ENCODE data around the gene PDZD2. TPM values are rescaled to one million over a fixed set of nuclear protein-coding genes. Genes with fewer than 3 reads are reported as not detected.

PDZD2 gene
- total RNA-seq, 1 experiment from 2014 or later = 2.1 TPM

DNA sequence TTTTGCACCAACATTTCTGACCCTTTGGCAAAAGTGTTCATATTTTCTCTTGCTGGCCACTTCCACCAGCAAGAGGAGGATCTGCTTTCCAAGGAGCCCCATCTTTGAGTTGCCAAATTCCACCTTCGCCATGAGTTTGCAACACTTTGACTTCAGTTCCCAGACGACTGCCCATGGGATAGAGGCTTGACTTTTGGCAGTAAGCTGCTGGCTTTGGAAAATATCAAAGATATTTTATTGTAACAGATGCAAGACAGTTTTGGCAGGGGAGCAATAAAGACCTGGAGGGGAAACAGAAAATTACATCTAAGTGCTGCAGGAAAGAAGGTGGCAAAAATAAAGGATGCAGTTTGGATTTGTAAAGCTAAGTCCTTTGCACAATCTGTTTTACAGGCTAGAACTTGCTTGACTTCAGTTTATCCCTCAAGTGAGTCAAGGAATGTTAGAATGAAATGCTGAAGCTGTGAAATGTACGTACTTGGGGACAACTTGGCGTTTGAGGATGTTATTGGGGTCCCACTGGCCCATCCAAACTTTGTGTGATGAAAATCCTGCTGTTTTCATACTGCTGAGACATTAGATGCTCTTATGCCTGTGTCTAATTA is 302.3 kb downstream of the PDZD2 start:
- no peak for DNase-seq
- Histone ChIP-seq H3K4me3 (ENCODE audit: insufficient read depth, low read depth, low read length) (no peak overlapping the region), H3K27me3 (ENCODE audit: control insufficient read depth, insufficient read depth, low read length) (no peaks in the 10 kb centered on the region), H3K36me3 (replicated peaks; ENCODE audit: control insufficient read depth, insufficient read depth, low read length) (no peaks in the 10 kb centered on the region)

DNA sequence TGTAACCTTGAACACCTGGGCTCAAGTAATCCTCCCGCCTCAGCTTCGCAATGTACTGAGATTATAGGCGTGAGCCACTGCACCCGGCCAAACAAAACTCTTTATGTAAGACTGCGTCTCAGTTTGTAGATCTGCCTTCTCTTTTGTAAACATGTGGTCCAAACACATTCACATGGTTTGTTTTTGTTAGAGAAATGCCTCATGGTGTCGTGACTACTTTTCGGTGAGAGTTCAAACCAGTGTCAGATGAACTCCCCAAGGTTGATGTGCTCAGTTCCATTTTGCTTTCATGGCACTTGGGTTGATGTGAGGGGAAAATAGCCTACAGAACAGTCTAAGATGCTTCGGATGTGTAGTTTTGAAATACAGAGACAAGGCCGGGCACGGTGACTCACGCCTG is 303.6 kb downstream of the PDZD2 start:
- Histone ChIP-seq H3K27me3 (ENCODE audit: control insufficient read depth, insufficient read depth, low read length) (no peaks in the 10 kb centered on the region), H3K4me3 (ENCODE audit: insufficient read depth, low read depth, low read length) (no peak overlapping the region)
- no peak for DNase-seq

DNA sequence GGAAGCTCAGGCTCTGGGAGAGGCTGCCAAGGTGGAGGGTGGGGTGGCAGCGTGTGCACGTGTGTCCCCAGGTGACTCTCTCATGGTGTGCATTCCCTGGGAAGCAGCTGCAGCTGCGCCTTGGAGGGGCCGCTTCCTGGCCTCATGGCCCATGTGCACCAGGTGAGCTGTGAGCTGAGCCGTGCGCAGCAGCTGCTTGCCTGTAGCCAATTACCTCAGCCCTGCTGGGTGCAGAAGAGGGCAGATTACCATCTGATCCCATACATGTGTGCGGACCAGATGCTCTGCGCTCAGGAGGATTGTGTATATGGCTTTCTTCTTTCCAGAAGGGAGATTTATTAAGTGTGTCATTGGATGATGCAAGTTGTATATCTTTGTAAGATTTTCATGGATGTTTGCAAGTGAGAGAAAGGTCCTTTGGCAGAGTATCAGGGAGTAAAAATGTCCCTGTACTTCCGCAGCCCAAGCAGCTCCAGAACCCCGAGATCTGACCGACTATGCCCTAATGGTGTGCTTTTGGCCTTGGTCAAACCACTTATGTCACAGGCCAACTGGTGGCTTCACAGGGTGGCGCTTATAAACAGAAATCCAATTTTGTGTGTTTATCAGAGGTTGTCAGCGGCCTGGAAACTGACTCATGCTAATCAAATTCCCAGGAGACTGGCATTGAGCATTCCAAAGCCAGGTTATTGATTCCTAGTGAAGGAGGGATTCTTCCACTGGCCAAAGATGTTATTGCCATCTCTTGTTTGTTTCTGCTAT is 305.9 kb downstream of the PDZD2 start:
- no peaks in the 10 kb centered on the region for H3K27me3 ChIP-seq (ENCODE audit: control insufficient read depth, insufficient read depth, low read length)
- no peaks in the 10 kb centered on the region for H3K36me3 ChIP-seq (replicated peaks; ENCODE audit: control insufficient read depth, insufficient read depth, low read length)
- no peak overlapping the region for H3K4me3 ChIP-seq (ENCODE audit: insufficient read depth, low read depth, low read length)
- no peak for DNase-seq

More for the DNA sequence above, 303.6 kb downstream of the PDZD2 start:
- H3K36me3 ChIP-seq (replicated peaks; ENCODE audit: control insufficient read depth, insufficient read depth, low read length) = no peaks in the 10 kb centered on the region

DNA sequence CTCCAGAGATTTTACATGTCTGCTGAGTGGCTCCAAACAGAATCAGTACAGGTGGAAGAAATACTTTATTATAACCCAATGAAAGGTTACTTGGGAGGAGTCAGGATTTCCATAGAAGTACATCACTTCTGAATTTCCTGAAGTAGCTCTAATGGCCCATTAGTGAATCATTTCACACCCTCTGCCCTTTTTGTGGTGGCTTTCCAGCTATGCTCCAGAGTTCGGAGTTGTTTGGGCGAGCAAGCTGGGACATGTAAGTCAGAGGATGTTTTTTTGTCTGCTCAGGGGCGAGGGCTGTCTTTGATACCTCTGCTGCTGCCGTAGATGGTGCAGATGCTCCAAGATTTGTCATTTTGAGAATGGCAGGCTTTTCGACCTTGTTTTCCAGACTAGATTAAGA is 309.1 kb downstream of the PDZD2 start:
- H3K36me3 ChIP-seq (replicated peaks; ENCODE audit: control insufficient read depth, insufficient read depth, low read length) = no peaks in the 10 kb centered on the region
- H3K27me3 ChIP-seq (ENCODE audit: control insufficient read depth, insufficient read depth, low read length) = no peaks in the 10 kb centered on the region
- H3K4me3 ChIP-seq (ENCODE audit: insufficient read depth, low read depth, low read length) = no peak overlapping the region
- no peak for DNase-seq

DNA sequence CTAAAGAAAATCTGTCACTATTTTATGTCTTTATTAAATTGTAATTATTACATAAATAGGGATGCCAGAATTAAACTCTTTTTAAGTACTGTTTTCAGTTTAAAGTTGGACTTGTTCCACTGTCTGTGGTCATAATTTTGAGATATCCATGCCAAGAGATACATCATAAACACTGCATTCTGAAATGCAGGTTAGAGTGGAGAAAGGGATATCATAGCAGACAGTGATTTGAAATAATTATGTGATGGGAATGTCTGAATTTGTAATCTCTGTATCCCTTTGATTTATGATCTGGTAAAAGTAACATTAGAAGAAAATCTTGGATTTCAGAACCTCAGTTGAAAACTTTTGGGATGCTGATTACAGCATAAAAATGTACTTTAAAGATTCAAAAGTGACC is 313.1 kb downstream of the PDZD2 start:
- no peaks in the 10 kb centered on the region for H3K36me3 ChIP-seq (replicated peaks; ENCODE audit: control insufficient read depth, insufficient read depth, low read length)
- H3K27me3 ChIP-seq (ENCODE audit: control insufficient read depth, insufficient read depth, low read length) = no peaks in the 10 kb centered on the region
- DNase-seq = no peak
- H3K4me3 ChIP-seq (ENCODE audit: insufficient read depth, low read depth, low read length) = no peak overlapping the region

DNA sequence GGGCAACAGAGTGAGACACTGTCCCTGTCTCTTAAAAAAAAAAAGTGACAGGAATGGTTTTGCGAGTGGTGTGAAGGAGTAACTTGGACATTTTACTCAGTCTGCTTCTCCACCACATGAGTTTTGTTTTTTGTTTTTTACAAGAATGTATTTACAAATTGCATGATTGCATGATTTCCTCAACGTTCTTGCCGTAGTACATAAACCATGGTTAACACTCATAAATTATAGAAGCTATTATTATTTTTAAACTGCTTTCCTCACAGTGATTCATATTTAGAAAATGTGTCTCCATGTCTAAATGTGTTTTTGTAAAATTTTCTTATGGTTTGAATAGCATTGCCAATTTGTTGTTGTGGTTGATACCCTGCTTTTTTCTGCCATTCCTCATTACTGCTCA is 315.2 kb downstream of the PDZD2 start:
- no peak for DNase-seq
- Histone ChIP-seq H3K4me3 (ENCODE audit: insufficient read depth, low read depth, low read length) (no peak overlapping the region), H3K27me3 (ENCODE audit: control insufficient read depth, insufficient read depth, low read length) (no peaks in the 10 kb centered on the region), H3K36me3 (replicated peaks; ENCODE audit: control insufficient read depth, insufficient read depth, low read length) (no peaks in the 10 kb centered on the region)

DNA sequence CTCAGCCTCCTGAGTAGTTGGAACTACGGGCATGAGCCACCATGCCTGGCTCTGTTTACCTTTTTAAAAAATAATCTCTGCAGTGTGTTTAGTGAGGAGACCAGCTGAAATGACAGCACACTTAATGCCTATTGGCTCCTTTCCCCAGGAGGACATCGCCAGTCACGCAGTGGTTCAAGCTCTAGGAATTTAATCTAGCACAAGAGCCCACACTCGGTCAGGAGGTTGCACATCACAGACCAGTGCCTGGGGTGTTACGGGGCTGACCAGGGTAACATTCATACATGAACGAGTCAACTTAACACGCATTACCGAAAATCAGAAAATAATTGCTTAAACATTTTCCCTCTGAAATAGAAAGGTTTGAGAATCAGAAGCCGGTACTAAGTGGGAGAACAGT is 318.2 kb downstream of the PDZD2 start:
- no peak overlapping the region for H3K4me3 ChIP-seq (ENCODE audit: insufficient read depth, low read depth, low read length)
- DNase-seq = no peak
- H3K36me3 ChIP-seq (replicated peaks; ENCODE audit: control insufficient read depth, insufficient read depth, low read length) = no peaks in the 10 kb centered on the region
- H3K27me3 ChIP-seq (ENCODE audit: control insufficient read depth, insufficient read depth, low read length) = no peaks in the 10 kb centered on the region

DNA sequence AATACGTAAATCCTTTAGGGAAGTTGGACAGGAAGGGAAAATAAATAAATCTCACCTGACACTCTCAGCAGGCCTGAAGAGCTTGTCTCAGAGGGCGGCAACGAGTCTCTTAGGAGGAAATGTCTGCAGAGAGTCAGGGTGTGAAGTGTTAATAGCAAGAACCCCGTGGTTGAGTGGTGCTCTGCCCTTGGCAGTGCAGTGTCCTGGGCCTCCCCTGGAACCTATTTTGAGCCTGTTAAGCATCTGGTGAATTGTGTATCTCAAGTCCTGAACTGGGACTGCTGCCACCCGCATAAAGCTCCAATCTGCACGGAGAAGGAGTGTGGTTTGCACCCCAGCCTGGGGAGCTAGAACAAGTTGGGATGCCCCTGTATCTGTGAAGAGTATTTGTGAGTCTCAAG is 323.4 kb downstream of the PDZD2 start:
- no peaks in the 10 kb centered on the region for H3K36me3 ChIP-seq (replicated peaks; ENCODE audit: control insufficient read depth, insufficient read depth, low read length)
- DNase-seq = no peak
- no peak overlapping the region for H3K4me3 ChIP-seq (ENCODE audit: insufficient read depth, low read depth, low read length)
- no peaks in the 10 kb centered on the region for H3K27me3 ChIP-seq (ENCODE audit: control insufficient read depth, insufficient read depth, low read length)

DNA sequence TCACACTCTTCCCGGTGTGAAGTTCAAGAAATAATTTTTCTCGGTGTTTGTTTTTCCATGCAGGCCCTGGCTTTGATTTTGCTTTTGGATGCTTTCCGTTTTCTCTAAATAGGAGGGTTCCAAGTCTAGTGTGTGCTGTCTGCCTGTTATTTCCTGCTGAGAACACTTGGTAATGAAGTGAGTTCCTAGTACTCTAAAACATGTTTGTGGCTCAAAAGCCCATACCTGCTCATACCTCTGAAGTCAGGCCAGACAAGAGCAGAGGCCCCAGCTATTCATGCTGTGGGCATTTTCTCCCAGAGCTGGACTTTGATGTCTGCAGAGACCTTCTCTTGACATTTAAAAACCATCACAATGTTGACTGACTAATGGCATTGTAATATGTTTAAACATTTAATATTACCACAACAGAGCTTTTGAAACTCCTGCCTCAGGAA is 324.0 kb downstream of the PDZD2 start:
- H3K27me3 ChIP-seq (ENCODE audit: control insufficient read depth, insufficient read depth, low read length) = no peaks in the 10 kb centered on the region
- no peak for DNase-seq
- H3K36me3 ChIP-seq (replicated peaks; ENCODE audit: control insufficient read depth, insufficient read depth, low read length) = no peaks in the 10 kb centered on the region; the same call in 1 of the 2 replicates
- H3K4me3 ChIP-seq (ENCODE audit: insufficient read depth, low read depth, low read length) = no peak overlapping the region

DNA sequence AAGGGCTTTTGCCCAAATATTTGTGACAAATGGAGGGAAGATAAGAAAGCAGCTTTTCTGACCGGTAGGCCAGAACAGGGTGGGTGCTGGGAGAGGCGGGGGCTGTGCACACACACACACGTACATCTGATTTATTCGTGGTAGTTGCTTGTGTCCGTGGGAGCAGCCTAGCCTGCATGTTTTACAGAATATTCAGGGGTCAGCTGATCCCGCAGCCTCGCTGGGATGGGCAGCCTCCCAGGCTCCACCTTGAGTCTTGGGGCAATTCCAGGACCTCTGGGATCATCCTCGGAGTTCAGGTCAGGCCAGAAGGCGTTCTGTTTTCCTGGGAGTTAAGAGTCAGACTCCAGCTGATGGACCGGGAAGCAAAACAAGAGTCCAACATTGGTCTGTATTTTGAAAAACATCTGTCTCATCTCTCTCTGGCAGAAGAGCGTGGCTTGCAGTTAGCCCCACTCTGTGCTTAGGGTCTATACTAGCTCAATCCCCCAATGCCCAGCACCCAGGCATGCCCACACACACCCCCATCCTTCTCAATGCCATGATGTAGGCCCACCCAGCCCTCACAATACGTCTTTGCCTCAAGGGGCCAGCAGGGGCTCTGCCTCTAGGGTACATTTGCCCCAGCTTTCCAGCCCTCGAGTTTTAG is 324.6 kb downstream of the PDZD2 start:
- Histone ChIP-seq H3K27me3 (ENCODE audit: control insufficient read depth, insufficient read depth, low read length) (no peaks in the 10 kb centered on the region), H3K4me3 (ENCODE audit: insufficient read depth, low read depth, low read length) (no peak overlapping the region), H3K36me3 (replicated peaks; ENCODE audit: control insufficient read depth, insufficient read depth, low read length) (no peaks in the 10 kb centered on the region; the same call in 1 of the 2 replicates)
- DNase-seq = peak; percentile 23

DNA sequence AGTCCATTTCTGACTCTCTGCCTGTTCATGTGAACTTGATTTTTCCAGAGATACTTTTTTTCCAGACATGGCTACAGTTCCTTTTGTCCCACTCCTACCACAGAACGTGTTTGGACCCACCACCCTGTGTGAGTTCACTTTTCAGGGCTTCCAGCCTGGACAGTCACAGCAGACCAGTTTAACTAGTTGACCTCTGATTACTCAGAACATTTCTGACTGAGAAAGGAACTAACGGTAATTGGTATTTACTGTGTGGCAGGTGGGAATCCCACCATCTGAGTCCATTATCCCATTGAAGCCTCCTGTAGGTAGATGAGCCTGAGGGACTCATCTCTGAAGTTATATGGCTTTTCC is 325.1 kb downstream of the PDZD2 start:
- Histone ChIP-seq H3K27me3 (ENCODE audit: control insufficient read depth, insufficient read depth, low read length) (no peaks in the 10 kb centered on the region), H3K36me3 (replicated peaks; ENCODE audit: control insufficient read depth, insufficient read depth, low read length) (no peaks in the 10 kb centered on the region; the same call in 1 of the 2 replicates), H3K4me3 (ENCODE audit: insufficient read depth, low read depth, low read length) (no peak overlapping the region)
- no peak for DNase-seq

DNA sequence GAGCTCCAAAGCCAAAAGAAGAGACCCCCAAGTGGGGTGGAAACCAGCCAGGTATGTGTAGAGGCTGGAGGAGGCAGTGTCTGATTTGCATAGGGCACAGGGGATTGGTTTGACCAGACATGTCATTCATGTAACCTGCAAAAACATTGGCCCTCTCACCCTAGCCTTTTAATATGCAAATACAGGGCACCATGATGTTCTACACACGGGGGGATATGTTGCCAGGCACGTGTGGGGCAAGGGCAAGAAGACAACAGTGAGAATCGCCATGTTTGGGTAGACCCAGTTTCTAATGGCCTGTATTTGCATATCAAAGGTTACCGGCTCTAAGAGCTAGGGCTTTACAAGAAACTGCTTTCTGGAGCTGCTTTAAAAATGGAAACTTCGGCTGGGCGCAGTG is 326.3 kb downstream of the PDZD2 start:
- Histone ChIP-seq H3K27me3 (ENCODE audit: control insufficient read depth, insufficient read depth, low read length) (no peaks in the 10 kb centered on the region), H3K4me3 (ENCODE audit: insufficient read depth, low read depth, low read length) (no peak overlapping the region), H3K36me3 (replicated peaks; ENCODE audit: control insufficient read depth, insufficient read depth, low read length) (no peaks in the 10 kb centered on the region; the same call in 1 of the 2 replicates)
- DNase-seq = peak; percentile 47

DNA sequence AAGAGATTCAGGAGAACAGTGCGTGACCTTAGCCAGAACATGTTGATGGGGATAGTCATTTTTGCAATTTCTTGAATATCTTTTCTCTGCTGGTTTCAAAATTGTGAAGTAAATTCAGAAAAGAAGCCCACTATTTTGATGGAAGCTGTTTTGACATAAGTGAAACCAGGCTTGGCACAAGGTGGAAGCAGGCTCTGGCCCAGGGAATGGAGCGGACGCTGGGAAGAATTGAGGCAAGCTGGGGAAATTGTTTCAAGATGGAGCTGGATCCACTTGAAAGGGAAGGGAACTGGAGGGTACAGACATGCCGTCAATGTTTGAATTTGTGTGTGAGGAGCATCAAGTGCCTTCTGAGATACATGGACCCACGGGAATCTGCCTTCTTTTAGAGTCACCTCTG is 328.0 kb downstream of the PDZD2 start:
- Histone ChIP-seq H3K4me3 (ENCODE audit: insufficient read depth, low read depth, low read length) (no peak overlapping the region), H3K36me3 (replicated peaks; ENCODE audit: control insufficient read depth, insufficient read depth, low read length) (no peaks in the 10 kb centered on the region; the same call in 1 of the 2 replicates), H3K27me3 (ENCODE audit: control insufficient read depth, insufficient read depth, low read length) (no peaks in the 10 kb centered on the region)
- DNase-seq = no peak

DNA sequence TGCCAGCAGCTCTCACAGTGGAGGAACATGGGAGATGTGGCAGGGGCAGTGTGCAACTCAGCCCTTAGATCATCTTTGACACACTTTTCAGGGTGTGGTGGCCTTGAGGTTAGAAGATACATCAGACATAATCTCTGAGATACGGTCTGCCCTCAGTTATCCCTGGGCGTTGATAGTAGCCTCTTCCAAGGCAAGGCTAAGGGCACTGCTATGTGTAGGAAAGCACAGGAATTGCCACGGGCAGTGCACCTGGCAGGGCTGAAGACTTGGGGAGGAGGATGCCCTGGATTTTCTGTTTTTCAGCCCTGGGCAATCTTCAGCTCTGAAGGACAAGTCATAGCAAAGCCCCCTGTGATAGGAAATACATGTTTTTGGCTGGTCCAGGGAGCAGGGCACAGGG is 328.5 kb downstream of the PDZD2 start:
- no peak for DNase-seq
- no peaks in the 10 kb centered on the region for H3K27me3 ChIP-seq (ENCODE audit: control insufficient read depth, insufficient read depth, low read length)
- no peaks in the 10 kb centered on the region; the same call in 1 of the 2 replicates for H3K36me3 ChIP-seq (replicated peaks; ENCODE audit: control insufficient read depth, insufficient read depth, low read length)
- no peak overlapping the region for H3K4me3 ChIP-seq (ENCODE audit: insufficient read depth, low read depth, low read length)

DNA sequence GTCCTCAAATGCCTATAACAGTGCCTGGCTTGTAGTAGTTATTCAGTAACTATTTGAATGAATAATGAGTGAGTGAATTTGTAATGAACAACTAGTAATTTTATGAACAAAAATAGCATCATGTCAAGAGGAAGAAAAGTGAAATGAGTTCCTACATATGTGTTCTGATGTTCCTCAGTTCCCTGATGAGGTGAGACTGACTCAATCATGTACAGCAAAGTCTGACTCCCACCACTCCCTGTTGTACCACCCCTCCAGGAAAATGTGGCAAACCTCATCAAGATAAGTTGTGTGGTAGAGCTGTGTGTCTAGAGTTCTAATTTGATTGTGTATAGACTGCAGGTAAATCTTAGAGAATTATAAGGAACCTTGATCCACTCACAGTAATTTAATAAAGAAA is 333.6 kb downstream of the PDZD2 start:
- Histone ChIP-seq H3K36me3 (replicated peaks; ENCODE audit: control insufficient read depth, insufficient read depth, low read length) (no peaks in the 10 kb centered on the region), H3K4me3 (ENCODE audit: insufficient read depth, low read depth, low read length) (no peak overlapping the region), H3K27me3 (ENCODE audit: control insufficient read depth, insufficient read depth, low read length) (no peaks in the 10 kb centered on the region)
- no peak for DNase-seq

Measured in H7 (cell line).